Muscle of arm (tissue), 12 donors: ENCODE data around the gene C2orf69. TPM values are rescaled to one million over a fixed set of nuclear protein-coding genes. Genes with fewer than 3 reads are reported as not detected.

Experiments used
- DNase-seq: peaks from one replicate; pipeline ENCODE4 v3.0.0-alpha.2; 2013
- polyA plus RNA-seq, 12 donors: library from polyadenylated mRNA; unstranded; fragments of 120-200 nt; gene quantifications; one replicate each; pipeline ENCODE4 v1.2.1, GENCODE V29; 2013; ENCODE audit not compliant: insufficient read length in 12 of 12

Gene C2orf69
- polyA plus RNA-seq, 12 donors = 8.1 to 14.9 (median 11.2) TPM; not detected in 1

DNA sequence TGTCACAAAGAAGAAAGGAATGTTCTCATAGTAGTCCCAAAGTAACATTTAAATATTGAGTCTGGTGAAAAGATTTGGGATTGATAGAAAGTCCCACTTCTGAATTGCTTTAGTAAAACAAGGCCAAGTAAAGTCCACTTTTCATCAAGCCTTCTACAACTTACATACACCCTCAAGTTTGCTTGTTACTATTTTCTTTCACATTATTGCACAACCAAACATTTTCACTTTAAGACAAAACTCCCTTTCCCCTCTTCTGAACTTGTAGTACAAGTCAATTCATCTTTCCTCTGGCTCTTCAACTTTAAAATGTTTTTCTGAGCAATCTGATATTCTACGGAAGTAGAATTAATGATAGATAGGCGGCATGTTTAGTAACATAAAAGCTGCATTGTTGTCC lies 55.3 kb downstream of the C2orf69 start:
- DNase-seq = no peak

DNA sequence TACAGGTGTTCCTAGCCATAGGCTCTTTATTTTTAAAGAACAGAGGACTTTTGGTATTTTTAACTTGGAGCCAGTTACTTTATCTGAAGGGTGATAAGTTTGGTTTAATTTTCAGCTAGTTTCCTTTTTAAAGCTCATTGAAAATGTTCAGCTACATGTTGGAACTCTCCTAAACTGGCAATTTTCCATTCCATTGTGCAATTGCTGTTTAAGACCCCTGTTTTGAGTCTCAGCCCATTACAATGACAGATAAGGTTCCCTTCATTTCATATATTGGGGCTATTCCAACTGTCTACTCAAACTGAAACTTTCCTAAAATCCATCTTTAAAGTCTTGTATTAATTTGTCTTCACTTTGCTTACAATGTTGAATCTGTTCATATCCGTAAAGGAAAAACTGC lies 55.9 kb downstream of the C2orf69 start:
- no peak for DNase-seq

DNA sequence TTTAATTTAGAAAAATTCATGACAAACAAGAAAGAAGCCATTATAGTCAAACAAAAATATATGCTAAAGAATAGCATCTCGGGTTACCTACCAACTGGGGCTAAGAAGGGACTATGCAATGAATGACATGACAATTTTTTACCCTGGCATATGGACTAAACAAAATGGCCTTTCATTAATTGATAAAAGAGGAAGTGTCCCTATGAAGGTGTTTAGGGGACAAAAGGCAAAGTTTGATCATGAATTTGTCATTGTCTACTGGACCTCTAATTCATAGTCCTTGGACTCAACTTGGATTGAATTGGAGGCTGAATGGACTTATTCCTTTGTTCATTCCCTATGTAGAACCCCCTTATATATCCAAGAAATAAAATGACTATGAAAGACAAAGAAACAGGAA lies 57.0 kb downstream of the C2orf69 start:
- DNase-seq = no peak

DNA sequence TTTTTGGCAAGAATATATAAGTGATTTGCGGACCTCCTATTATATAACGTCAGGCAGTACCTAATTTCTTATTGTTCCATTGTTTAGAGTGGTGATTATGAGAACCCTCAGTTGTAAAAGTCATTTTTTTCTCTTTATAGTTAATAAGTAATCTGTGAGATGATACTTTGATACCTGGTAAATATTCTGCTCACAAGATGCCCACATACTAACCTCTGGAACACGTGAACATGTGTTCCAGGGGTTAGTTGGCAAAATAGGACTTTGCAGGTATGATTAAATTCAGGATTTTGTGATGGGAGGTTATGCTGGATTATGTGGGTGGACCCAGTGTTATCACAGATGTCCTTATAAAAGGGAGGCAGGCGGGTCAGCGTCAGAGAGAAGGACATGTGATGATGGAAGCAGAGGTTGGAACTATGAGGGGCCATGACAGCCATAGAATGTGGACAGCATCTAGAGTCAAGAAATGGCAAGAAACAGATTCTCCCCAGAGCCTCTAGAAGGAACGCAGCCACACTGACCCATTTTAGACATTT lies 61.1 kb downstream of the C2orf69 start:
- DNase-seq = no peak

DNA sequence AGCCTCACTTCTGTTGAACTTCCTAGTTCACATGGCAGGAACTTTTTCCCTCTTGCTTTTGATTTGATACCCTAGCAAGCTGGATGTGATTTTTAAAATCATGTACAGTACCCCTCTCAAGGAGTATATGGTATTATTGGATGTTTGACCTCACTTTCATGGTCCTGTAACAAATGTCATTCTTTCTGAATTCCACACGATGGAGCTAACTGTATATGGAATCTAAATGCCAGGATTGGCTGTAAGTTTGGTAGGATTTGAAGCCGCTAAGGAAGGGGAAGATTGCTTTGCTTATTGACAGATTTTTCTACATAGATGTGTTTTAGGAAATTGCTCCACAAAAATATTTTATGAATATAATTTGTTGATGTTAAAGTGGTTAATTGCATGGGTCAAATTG lies 62.6 kb downstream of the C2orf69 start:
- DNase-seq = peak; percentile 46

DNA sequence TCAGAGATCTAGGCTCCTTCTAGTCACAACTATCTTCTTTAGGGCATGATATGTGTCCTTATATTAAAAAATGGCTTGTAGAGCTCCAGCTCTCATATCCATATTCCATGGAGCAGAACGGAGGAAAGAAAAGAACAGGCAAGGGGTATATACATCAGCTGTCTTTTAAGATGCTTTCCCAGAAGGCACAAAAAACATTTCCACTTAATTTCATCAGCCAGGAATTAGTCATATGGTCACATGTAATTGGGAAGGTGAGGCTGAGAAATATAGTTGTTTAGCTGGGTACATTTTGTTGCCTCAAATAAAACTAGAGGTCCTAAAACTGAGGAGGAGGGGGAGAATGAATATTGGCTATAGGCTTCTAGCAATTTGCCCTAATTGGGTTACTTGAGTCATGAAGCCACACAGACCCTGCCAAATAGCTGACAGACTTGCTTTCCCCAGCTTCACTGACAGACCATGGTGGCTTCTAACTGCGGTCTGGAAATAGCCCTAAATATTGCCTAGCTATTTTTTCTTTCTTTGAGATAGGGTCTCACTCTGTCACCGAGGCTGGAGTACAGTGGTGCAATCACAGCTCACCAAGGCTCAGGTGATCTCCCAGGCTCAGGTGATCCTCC lies 64.3 kb downstream of the C2orf69 start:
- no peak for DNase-seq

Other genes with a start within 250 kb of the C2orf69 start
- 1 to 10 TPM in 9 of 12 donors, under 1 TPM in 1, not detected in 2; 0.73 to 2.9 (median 2.1) TPM for gene FTCDNL1, start 60.1 kb upstream of the C2orf69 start, polyA plus RNA-seq
- 10 to 100 TPM in 5 of 12 donors, 1 to 10 TPM in 6, not detected in 1; 6.7 to 12.6 (median 9.3) TPM for gene TYW5, start 44.2 kb downstream of the C2orf69 start, polyA plus RNA-seq
- 10 to 100 TPM in 10 of 12 donors, not detected in 2; 11.0 to 21.0 (median 18.7) TPM for gene MAIP1, start 44.3 kb downstream of the C2orf69 start, polyA plus RNA-seq